Neural progenitor cell (in vitro differentiated cells): Measurements from ENCODE around the gene CENPC. TPM values are rescaled to one million over a fixed set of nuclear protein-coding genes. Genes with fewer than 3 reads are reported as not detected.

Experiments
- DNase-seq: peaks from one replicate; pipeline ENCODE4 v3.0.0-alpha.2; 2016; ENCODE audit warnings: low spot score
- H2AFZ ChIP-seq: fragments of 200-600 bp; sonication (generic); replicated peaks from 2 replicates; pipeline ENCODE4 v1.6.1; 2016; ENCODE audit warnings: antibody characterized with exemption
- H3F3A ChIP-seq: fragments of 200-600 bp; sonication (generic); 2 replicates; pipeline ENCODE4 v1.6.1; 2016; ENCODE audit warnings: antibody characterized with exemption, low read depth
- H3K27ac ChIP-seq: fragments of 200-600 bp; sonication (generic); 2 replicates; pipeline ENCODE4 v1.5.1; 2016; ENCODE audit warnings: mild to moderate bottlenecking
- H3K27me3 ChIP-seq: fragments of 200-600 bp; sonication (generic); 2 replicates; pipeline ENCODE4 v1.6.1; 2016; ENCODE audit warnings: mild to moderate bottlenecking, moderate library complexity
- H3K36me3 ChIP-seq: fragments of 200-600 bp; sonication (generic); 2 replicates; pipeline ENCODE4 v1.5.1; 2016
- H3K4me1 ChIP-seq: fragments of 200-600 bp; sonication (generic); 2 replicates; pipeline ENCODE4 v1.6.1; 2016; ENCODE audit warnings: mixed run types
- H3K4me2 ChIP-seq: fragments of 200-600 bp; sonication (generic); 2 replicates; pipeline ENCODE4 v1.6.1; 2016
- H3K4me3 ChIP-seq: fragments of 200-600 bp; sonication (generic); 2 replicates; pipeline ENCODE4 v1.5.1; 2016
- H3K79me2 ChIP-seq: fragments of 200-600 bp; sonication (generic); 2 replicates; pipeline ENCODE4 v1.6.1; 2016; ENCODE audit warnings: low read depth
- H3K9ac ChIP-seq: fragments of 200-600 bp; sonication (generic); 2 replicates; pipeline ENCODE4 v1.6.1; 2016
- H3K9me3 ChIP-seq: fragments of 200-600 bp; sonication (generic); 2 replicates; pipeline ENCODE4 v1.5.1; 2016; ENCODE audit warnings: low read depth
- H4K20me1 ChIP-seq: fragments of 200-600 bp; sonication (generic); 2 replicates; pipeline ENCODE4 v1.6.1; 2016; ENCODE audit warnings: low read depth
- H3K27ac Mint-ChIP-seq: 3 replicates; pipeline ENCODE4 v1.8.0; 2021; ENCODE audit warnings: mixed read lengths
- H3K27me3 Mint-ChIP-seq: 2 replicates; pipeline ENCODE4 v1.8.0; 2022; ENCODE audit warnings: low read depth, mild to moderate bottlenecking, inconsistent platforms, moderate library complexity, mixed read lengths; ENCODE audit not compliant: insufficient read depth
- H3K36me3 Mint-ChIP-seq: 3 replicates; pipeline ENCODE4 v1.8.0; 2021; ENCODE audit warnings: mixed read lengths
- H3K4me1 Mint-ChIP-seq: 3 replicates; pipeline ENCODE4 v1.8.0; 2021; ENCODE audit warnings: mixed read lengths
- H3K4me3 Mint-ChIP-seq: 3 replicates; pipeline ENCODE4 v1.8.0; 2021; ENCODE audit warnings: mild to moderate bottlenecking, moderate library complexity, mixed read lengths
- H3K9me3 Mint-ChIP-seq: 3 replicates; pipeline ENCODE4 v1.8.0; 2020; ENCODE audit warnings: mixed read lengths
- EZH2 ChIP-seq: fragments of 200-600 bp; sonication (generic); IDR thresholded peaks from 2 replicates; pipeline ENCODE4 v1.6.1; 2017; ENCODE audit warnings: antibody characterized with exemption, mild to moderate bottlenecking, moderate library complexity
- EZH2phosphoT487 ChIP-seq: fragments of 200-600 bp; sonication (generic); IDR thresholded peaks from 2 replicates; pipeline ENCODE4 v1.6.1; 2017; ENCODE audit warnings: antibody characterized with exemption
- total RNA-seq: library from RNA; depleted of rRNA; stranded (reverse); fragments of >200 nt; gene quantifications from 2 replicates; pipeline ENCODE4 v1.2.3, GENCODE V29; 2015; ENCODE audit warnings: low replicate concordance
- TF ChIP-seq, protein P1 (sequence below): fragments of 200-600 bp; sonication (generic); IDR thresholded peaks from 2 replicates; pipeline ENCODE4 v1.5.1; 2017; ENCODE audit warnings: antibody characterized with exemption, mild to moderate bottlenecking

Gene CENPC
- total RNA-seq, 1 donor from 2014 or later = 85.2 TPM

- Histone ChIP-seq H3K27ac (no peak overlapping the region), H2AFZ (no peak overlapping the region), H3K36me3 (peaks cover 18% of the 10 kb centered on the region), H3K27me3 (no peaks in the 10 kb centered on the region), H3K79me2 (peaks cover 37% of the 10 kb centered on the region), H3F3A (no peaks in the 10 kb centered on the region), H3K4me2 (no peak overlapping the region), H3K4me3 (no peak overlapping the region), H4K20me1 (peaks cover 7% of the 10 kb centered on the region), H3K9ac (no peak overlapping the region), H3K9me3 (no peaks in the 10 kb centered on the region), H3K4me1 (peaks cover 5% of the 10 kb centered on the region)
- H3K4me3 Mint-ChIP-seq = no peak overlapping the region
- DNase-seq = no peak
- H3K4me1 Mint-ChIP-seq = peaks cover 4% of the 10 kb centered on the region
- TF ChIP-seq EZH2 = no peak
- TF ChIP-seq EZH2phosphoT487 = no peak
- TF ChIP-seq, protein P1, sequence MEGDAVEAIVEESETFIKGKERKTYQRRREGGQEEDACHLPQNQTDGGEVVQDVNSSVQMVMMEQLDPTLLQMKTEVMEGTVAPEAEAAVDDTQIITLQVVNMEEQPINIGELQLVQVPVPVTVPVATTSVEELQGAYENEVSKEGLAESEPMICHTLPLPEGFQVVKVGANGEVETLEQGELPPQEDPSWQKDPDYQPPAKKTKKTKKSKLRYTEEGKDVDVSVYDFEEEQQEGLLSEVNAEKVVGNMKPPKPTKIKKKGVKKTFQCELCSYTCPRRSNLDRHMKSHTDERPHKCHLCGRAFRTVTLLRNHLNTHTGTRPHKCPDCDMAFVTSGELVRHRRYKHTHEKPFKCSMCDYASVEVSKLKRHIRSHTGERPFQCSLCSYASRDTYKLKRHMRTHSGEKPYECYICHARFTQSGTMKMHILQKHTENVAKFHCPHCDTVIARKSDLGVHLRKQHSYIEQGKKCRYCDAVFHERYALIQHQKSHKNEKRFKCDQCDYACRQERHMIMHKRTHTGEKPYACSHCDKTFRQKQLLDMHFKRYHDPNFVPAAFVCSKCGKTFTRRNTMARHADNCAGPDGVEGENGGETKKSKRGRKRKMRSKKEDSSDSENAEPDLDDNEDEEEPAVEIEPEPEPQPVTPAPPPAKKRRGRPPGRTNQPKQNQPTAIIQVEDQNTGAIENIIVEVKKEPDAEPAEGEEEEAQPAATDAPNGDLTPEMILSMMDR = no peak
- H3K27me3 Mint-ChIP-seq = peaks cover 4% of the 10 kb centered on the region
- no peaks in the 10 kb centered on the region for H3K9me3 Mint-ChIP-seq
- H3K27ac Mint-ChIP-seq = no peak overlapping the region
- H3K36me3 Mint-ChIP-seq = peaks cover 31% of the 10 kb centered on the region
Measured at GRCh38 chr4:67499799-67500198, 45.5 kb downstream of the CENPC start.

- Histone ChIP-seq H3K27me3 (no peaks in the 10 kb centered on the region), H3K4me1 (no peaks in the 10 kb centered on the region), H3K4me3 (no peak overlapping the region), H3K9me3 (no peaks in the 10 kb centered on the region), H3F3A (no peaks in the 10 kb centered on the region), H3K9ac (no peak overlapping the region), H3K36me3 (peaks cover 13% of the 10 kb centered on the region), H3K4me2 (no peak overlapping the region), H3K27ac (no peak overlapping the region), H2AFZ (no peak overlapping the region), H3K79me2 (peaks cover 35% of the 10 kb centered on the region), H4K20me1 (no peaks in the 10 kb centered on the region)
- TF ChIP-seq EZH2 = no peak
- Mint-ChIP-seq H3K4me3 (no peak overlapping the region), H3K27me3 (no peaks in the 10 kb centered on the region), H3K4me1 (no peaks in the 10 kb centered on the region), H3K36me3 (peaks cover 50% of the 10 kb centered on the region), H3K9me3 (peaks cover 31% of the 10 kb centered on the region), H3K27ac (no peak overlapping the region)
- DNase-seq = peak; percentile 34
Measured at GRCh38 chr4:67483868-67484602, 61.3 kb downstream of the CENPC start.

- no peak overlapping the region for H3K4me3 ChIP-seq
- H3K4me1 Mint-ChIP-seq = peaks cover 8% of the 10 kb centered on the region
- peaks cover 15% of the 10 kb centered on the region for H3K36me3 ChIP-seq
- no peaks in the 10 kb centered on the region for H3K27me3 ChIP-seq
- peaks cover 3% of the 10 kb centered on the region for H3K4me1 ChIP-seq
- H3K4me2 ChIP-seq = no peak overlapping the region
- no peaks in the 10 kb centered on the region for H4K20me1 ChIP-seq
- no peak overlapping the region for H3K4me3 Mint-ChIP-seq
- TF ChIP-seq, protein P1 = no peak
- no peak for TF ChIP-seq EZH2
- peaks cover 49% of the 10 kb centered on the region for H3K79me2 ChIP-seq
- H3K27ac Mint-ChIP-seq = no peak overlapping the region
- peaks cover 4% of the 10 kb centered on the region for H3K27me3 Mint-ChIP-seq
- no peak for DNase-seq
- peaks cover 77% of the 10 kb centered on the region for H3K36me3 Mint-ChIP-seq
- no peak overlapping the region for H3K9ac ChIP-seq
- H3K27ac ChIP-seq = no peak overlapping the region
- no peak overlapping the region for H2AFZ ChIP-seq
- no peaks in the 10 kb centered on the region for H3F3A ChIP-seq
- no peaks in the 10 kb centered on the region for H3K9me3 ChIP-seq
- H3K9me3 Mint-ChIP-seq = peaks cover 53% of the 10 kb centered on the region
Measured at GRCh38 chr4:67480810-67481209, 64.5 kb downstream of the CENPC start.

- Histone ChIP-seq H3K4me2 (no peak overlapping the region), H3K36me3 (peaks cover 7% of the 10 kb centered on the region), H2AFZ (no peak overlapping the region), H4K20me1 (no peaks in the 10 kb centered on the region), H3K27me3 (no peaks in the 10 kb centered on the region), H3K27ac (no peak overlapping the region), H3K4me1 (peaks cover 3% of the 10 kb centered on the region), H3K9ac (no peak overlapping the region), H3F3A (no peaks in the 10 kb centered on the region), H3K79me2 (peaks cover 25% of the 10 kb centered on the region), H3K9me3 (no peaks in the 10 kb centered on the region), H3K4me3 (no peak overlapping the region)
- H3K36me3 Mint-ChIP-seq = peaks cover 62% of the 10 kb centered on the region
- peaks cover 31% of the 10 kb centered on the region for H3K9me3 Mint-ChIP-seq
- no peak overlapping the region for H3K27ac Mint-ChIP-seq
- H3K4me3 Mint-ChIP-seq = no peak overlapping the region
- peaks cover 8% of the 10 kb centered on the region for H3K4me1 Mint-ChIP-seq
- H3K27me3 Mint-ChIP-seq = peaks cover 6% of the 10 kb centered on the region
- TF ChIP-seq EZH2 (no peak), EZH2phosphoT487 (no peak)
- no peak for DNase-seq
Measured at GRCh38 chr4:67475155-67475554, 70.1 kb downstream of the CENPC start.
